Neural crest cell (in vitro differentiated cells): ENCODE results near the gene GBGT1. TPM values are rescaled to one million over a fixed set of nuclear protein-coding genes. Genes with fewer than 3 reads are reported as not detected.

Source experiments
- DNase-seq: peaks from one replicate; pipeline ENCODE4 v3.0.0; 2021; ENCODE audit warnings: low read depth, mixed read lengths, low spot score
- H3K27ac Mint-ChIP-seq: one replicate; pipeline ENCODE4 v1.8.0; 2021; ENCODE audit warnings: mild to moderate bottlenecking, mixed read lengths; ENCODE audit not compliant: unreplicated experiment
- H3K27me3 Mint-ChIP-seq: 2 replicates; pipeline ENCODE4 v1.8.0; 2021; ENCODE audit warnings: low read depth, mild to moderate bottlenecking, mixed read lengths
- H3K36me3 Mint-ChIP-seq: 2 replicates; pipeline ENCODE4 v1.8.0; 2021; ENCODE audit warnings: low read depth, mild to moderate bottlenecking, mixed read lengths
- H3K4me1 Mint-ChIP-seq: 2 replicates; pipeline ENCODE4 v1.8.0; 2021; ENCODE audit warnings: mixed read lengths
- H3K4me3 Mint-ChIP-seq: one replicate; pipeline ENCODE4 v1.8.0; 2021; ENCODE audit warnings: mild to moderate bottlenecking, mixed read lengths
- H3K9me3 Mint-ChIP-seq: 2 replicates; pipeline ENCODE4 v1.8.0; 2021; ENCODE audit warnings: mixed read lengths
- CTCF ChIP-seq: fragments of 200-600 bp; sonication (generic); conservative IDR thresholded peaks from 2 replicates; pipeline ENCODE4 v1.5.0; 2021; ENCODE audit warnings: antibody characterized with exemption, mild to moderate bottlenecking
- total RNA-seq: library from RNA; stranded (reverse); gene quantifications from 2 replicates; pipeline ENCODE4 v1.2.1, GENCODE V29; 2021

The GBGT1 gene
- total RNA-seq, 1 donor from 2014 or later = 13.8 TPM

DNA sequence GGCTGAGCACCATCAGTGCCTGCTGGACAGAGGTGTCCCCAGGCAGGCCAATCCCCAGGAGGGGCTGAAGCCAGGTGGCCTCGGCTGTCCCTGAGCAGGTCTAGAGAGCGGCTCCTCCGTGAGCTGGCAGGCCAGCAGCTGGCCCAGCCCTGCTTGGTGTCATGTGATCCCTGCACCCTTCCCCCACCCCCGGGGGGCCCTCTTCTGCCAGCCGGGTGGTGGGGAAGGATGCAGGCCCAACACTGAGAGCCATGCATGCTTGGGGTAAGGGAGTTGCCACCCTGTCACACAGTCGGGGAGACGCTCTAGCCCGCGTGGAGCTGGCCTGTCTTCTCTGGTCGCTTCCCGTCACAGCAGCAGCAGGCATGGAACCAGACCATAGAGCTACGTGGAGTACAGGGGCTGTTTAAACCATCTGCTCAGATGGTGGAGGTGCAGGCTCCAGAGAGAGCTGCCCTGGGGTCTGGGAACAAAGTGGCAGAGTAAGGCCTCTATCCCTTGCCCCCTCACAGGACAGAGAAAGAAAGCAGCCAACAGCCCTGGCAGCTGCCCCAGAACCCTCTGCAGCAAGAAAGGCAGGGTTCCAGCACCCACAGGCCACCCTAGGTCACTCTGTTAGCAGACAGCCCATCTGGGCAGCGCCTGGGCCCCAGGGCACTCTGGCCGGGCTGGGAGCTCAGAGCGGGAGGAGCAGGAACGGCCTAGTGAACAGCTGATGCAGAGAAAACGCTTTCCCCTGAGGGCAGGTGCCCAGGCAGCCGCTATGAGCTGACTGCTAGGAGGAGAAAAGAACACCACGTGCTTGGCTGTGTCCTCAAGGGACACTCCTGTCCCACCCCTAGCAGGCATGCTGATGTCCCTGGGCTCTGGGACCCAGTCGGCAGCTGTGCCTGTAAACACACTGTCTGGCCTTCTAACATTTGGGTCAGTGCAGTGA is 49.5 kb downstream of the GBGT1 start:
- H3K4me1 Mint-ChIP-seq = peaks cover 27% of the 10 kb centered on the region
- peak overlapping the region; percentile 57 for H3K27ac Mint-ChIP-seq
- no peaks in the 10 kb centered on the region for H3K27me3 Mint-ChIP-seq
- no peaks in the 10 kb centered on the region for H3K9me3 Mint-ChIP-seq
- H3K4me3 Mint-ChIP-seq = peak overlapping the region; percentile 69
- no peak for DNase-seq
- H3K36me3 Mint-ChIP-seq = no peaks in the 10 kb centered on the region
- TF ChIP-seq CTCF = no peak

GRCh38 chr9:133113163-133113948 is 50.4 kb downstream of the GBGT1 start:
- no peak for DNase-seq
- Mint-ChIP-seq H3K36me3 (no peaks in the 10 kb centered on the region), H3K4me1 (peaks cover 18% of the 10 kb centered on the region), H3K27me3 (no peaks in the 10 kb centered on the region), H3K9me3 (no peaks in the 10 kb centered on the region), H3K4me3 (no peak overlapping the region), H3K27ac (peak overlapping the region; percentile 50)
- TF ChIP-seq CTCF = no peak

- Mint-ChIP-seq H3K9me3 (no peaks in the 10 kb centered on the region), H3K4me1 (peaks cover 14% of the 10 kb centered on the region), H3K4me3 (no peak overlapping the region), H3K27ac (no peak overlapping the region), H3K27me3 (no peaks in the 10 kb centered on the region), H3K36me3 (no peaks in the 10 kb centered on the region)
- TF ChIP-seq CTCF = no peak
- no peak for DNase-seq
Observed at GRCh38 chr9:133112663-133113026, 51.1 kb downstream of the GBGT1 start.

DNA sequence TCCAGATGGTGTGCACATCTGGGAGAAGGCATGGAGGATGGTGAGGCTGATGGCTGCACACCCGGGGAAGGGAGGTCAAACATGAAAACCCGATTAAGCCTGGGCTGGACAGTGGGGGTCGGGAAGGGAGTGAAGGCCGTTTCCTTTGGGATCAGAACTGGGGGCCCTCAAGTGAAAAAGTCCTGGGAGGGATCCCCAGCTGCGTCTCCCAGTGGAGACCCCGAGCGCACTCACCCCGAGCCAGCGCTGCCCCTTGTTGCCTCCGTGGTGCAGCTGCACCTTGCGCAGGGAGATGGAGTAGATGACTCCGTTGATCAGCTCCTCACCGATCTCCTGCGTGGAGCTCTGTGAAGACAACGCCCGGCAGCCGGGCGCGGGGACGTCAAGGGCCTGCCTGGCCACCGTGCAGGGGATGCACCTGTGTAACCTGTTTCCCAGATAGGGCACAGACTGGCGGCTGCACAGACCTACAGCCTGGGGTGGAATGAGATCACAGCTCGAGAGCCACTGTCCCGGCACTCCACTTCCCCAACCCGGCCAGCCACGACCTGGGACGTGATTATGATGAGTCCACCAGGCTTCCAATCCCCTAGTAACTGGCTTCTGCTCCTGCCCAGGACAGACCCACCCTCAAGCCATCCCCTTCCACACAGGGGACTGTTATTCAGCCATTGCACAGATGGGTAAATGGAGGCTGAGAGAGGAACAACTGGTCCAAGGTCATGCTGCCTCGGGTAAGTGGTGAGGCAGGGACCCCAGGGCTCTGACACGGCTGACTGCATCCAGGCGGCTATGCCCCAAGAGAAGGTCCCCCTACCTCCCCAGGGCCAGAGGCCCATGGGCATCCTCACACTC is 51.7 kb downstream of the GBGT1 start:
- H3K36me3 Mint-ChIP-seq = no peaks in the 10 kb centered on the region
- H3K27me3 Mint-ChIP-seq = no peaks in the 10 kb centered on the region
- H3K4me3 Mint-ChIP-seq = no peak overlapping the region
- no peaks in the 10 kb centered on the region for H3K9me3 Mint-ChIP-seq
- no peak overlapping the region for H3K27ac Mint-ChIP-seq
- TF ChIP-seq CTCF = no peak
- H3K4me1 Mint-ChIP-seq = peaks cover 11% of the 10 kb centered on the region
- DNase-seq = no peak
